Loucy (cell line): ENCODE results near the gene METTL13.
"Not testable (repeated sequence)": the region's sequence is repeated elsewhere in the genome, so short reads cannot be mapped to it uniquely, and the experiment has no call there.

Experiments
- H2AFZ ChIP-seq: fragments of 200-600 bp; sonication (generic); 2 replicates; pipeline ENCODE4 v1.6.0; 2016; ENCODE audit warnings: antibody characterized with exemption, mild to moderate bottlenecking, low read length, moderate library complexity
- H3F3A ChIP-seq: fragments of 200-600 bp; 2 replicates; pipeline ENCODE4 v1.6.0; 2016; ENCODE audit warnings: antibody characterized with exemption, low read depth, mild to moderate bottlenecking
- H3K27me3 ChIP-seq: fragments of 200-600 bp; sonication (generic); 2 replicates; pipeline ENCODE4 v1.6.1; 2014; ENCODE audit warnings: low read length, mild to moderate bottlenecking; ENCODE audit not compliant: insufficient read depth, poor library complexity, severe bottlenecking
- H3K36me3 ChIP-seq: fragments of 200-600 bp; sonication (generic); 2 replicates; pipeline ENCODE4 v1.6.1; 2016; ENCODE audit warnings: low read length; ENCODE audit not compliant: insufficient read depth
- H3K4me1 ChIP-seq: fragments of 200-600 bp; sonication (generic); 2 replicates; pipeline ENCODE4 v1.5.1; 2014; ENCODE audit warnings: low read length, mild to moderate bottlenecking; ENCODE audit not compliant: insufficient read depth, poor library complexity, severe bottlenecking
- H3K4me2 ChIP-seq: fragments of 200-600 bp; sonication (generic); 2 replicates; pipeline ENCODE4 v1.6.0; 2014; ENCODE audit warnings: antibody characterized with exemption, low read length, low read depth, mild to moderate bottlenecking; ENCODE audit not compliant: poor library complexity, severe bottlenecking
- H3K4me3 ChIP-seq: fragments of 200-600 bp; sonication (generic); 2 replicates; pipeline ENCODE4 v1.5.1; 2014; ENCODE audit warnings: low read length, mild to moderate bottlenecking, mixed read lengths; ENCODE audit not compliant: poor library complexity, severe bottlenecking
- H3K79me2 ChIP-seq: fragments of 200-600 bp; sonication (generic); 2 replicates; pipeline ENCODE4 v1.6.1; 2014; ENCODE audit warnings: low read length; ENCODE audit not compliant: insufficient read depth
- H3K9ac ChIP-seq: fragments of 200-600 bp; sonication (generic); 2 replicates; pipeline ENCODE4 v1.6.0; 2014; ENCODE audit warnings: mild to moderate bottlenecking, low read depth, low read length, moderate library complexity; ENCODE audit not compliant: poor library complexity, severe bottlenecking
- H3K9me2 ChIP-seq: fragments of 200-600 bp; sonication (generic); replicated peaks from 2 replicates; pipeline ENCODE4 v1.6.1; 2016; ENCODE audit warnings: low read depth, low read length, mixed read lengths
- H3K9me3 ChIP-seq: fragments of 200-600 bp; sonication (generic); 2 replicates; pipeline ENCODE4 v1.6.1; 2014; ENCODE audit warnings: mild to moderate bottlenecking, antibody characterized with exemption, low read length, low read depth; ENCODE audit not compliant: insufficient read depth
- H4K20me1 ChIP-seq: fragments of 200-600 bp; sonication (generic); 2 replicates; pipeline ENCODE4 v1.6.0; 2014; ENCODE audit warnings: antibody characterized with exemption, low read length, mild to moderate bottlenecking; ENCODE audit not compliant: insufficient read depth, poor library complexity, severe bottlenecking
- CTCF ChIP-seq: fragments of 200-600 bp; sonication (generic); conservative IDR thresholded peaks from 2 replicates; pipeline ENCODE4 v1.5.1; 2014; ENCODE audit warnings: mild to moderate bottlenecking, antibody characterized with exemption, low read length
- EZH2phosphoT487 ChIP-seq: fragments of 200-600 bp; IDR thresholded peaks from 2 replicates; pipeline ENCODE4 v1.6.1; 2018; ENCODE audit warnings: antibody characterized with exemption, mild to moderate bottlenecking, moderate library complexity, borderline replicate concordance

Gene METTL13

GRCh38 chr1:171798765-171799164, 17.3 kb downstream of the METTL13 start:
- no peak overlapping the region for H3K9ac ChIP-seq
- no peak overlapping the region for H2AFZ ChIP-seq
- no peaks in the 10 kb centered on the region for H3K9me3 ChIP-seq
- H3K9me2 ChIP-seq = no peaks in the 10 kb centered on the region
- peaks cover 6% of the 10 kb centered on the region for H3K4me1 ChIP-seq
- TF ChIP-seq CTCF (no peak), EZH2phosphoT487 (no peak)
- H4K20me1 ChIP-seq = no peaks in the 10 kb centered on the region
- H3K79me2 ChIP-seq = no peaks in the 10 kb centered on the region
- H3K4me2 ChIP-seq = no peak overlapping the region
- H3F3A ChIP-seq = no peaks in the 10 kb centered on the region
- peaks cover 43% of the 10 kb centered on the region; the same call in 1 of the 2 replicates for H3K36me3 ChIP-seq
- no peaks in the 10 kb centered on the region for H3K27me3 ChIP-seq
- no peak overlapping the region for H3K4me3 ChIP-seq

GRCh38 chr1:171799166-171799565, 17.7 kb downstream of the METTL13 start:
- H3K9me3 ChIP-seq = no peaks in the 10 kb centered on the region
- H2AFZ ChIP-seq = no peak overlapping the region
- TF ChIP-seq EZH2phosphoT487 (no peak), CTCF (no peak)
- H4K20me1 ChIP-seq = no peaks in the 10 kb centered on the region
- H3K4me2 ChIP-seq = no peak overlapping the region
- H3K9ac ChIP-seq = no peak overlapping the region
- no peaks in the 10 kb centered on the region for H3F3A ChIP-seq
- H3K4me1 ChIP-seq = peaks cover 3% of the 10 kb centered on the region
- no peaks in the 10 kb centered on the region for H3K9me2 ChIP-seq
- no peak overlapping the region for H3K4me3 ChIP-seq
- H3K79me2 ChIP-seq = no peaks in the 10 kb centered on the region
- peaks cover 40% of the 10 kb centered on the region; the same call in 1 of the 2 replicates for H3K36me3 ChIP-seq
- H3K27me3 ChIP-seq = no peaks in the 10 kb centered on the region

GRCh38 chr1:171799698-171800097, 18.2 kb downstream of the METTL13 start:
- H3K4me2 ChIP-seq, H3K9me2 ChIP-seq, H2AFZ ChIP-seq, H4K20me1 ChIP-seq, H3K4me1 ChIP-seq, H3K4me3 ChIP-seq, H3F3A ChIP-seq, H3K9ac ChIP-seq, H3K27me3 ChIP-seq, H3K9me3 ChIP-seq, H3K79me2 ChIP-seq: not testable (repeated sequence)
- peaks cover 34% of the 10 kb centered on the region; the same call in 1 of the 2 replicates for H3K36me3 ChIP-seq

GRCh38 chr1:171800342-171800741, 18.9 kb downstream of the METTL13 start:
- Histone ChIP-seq H3K9ac (no peak overlapping the region), H3K4me2 (no peak overlapping the region), H4K20me1 (no peaks in the 10 kb centered on the region), H3K4me1 (peaks cover 3% of the 10 kb centered on the region), H2AFZ (no peak overlapping the region), H3F3A (no peaks in the 10 kb centered on the region), H3K27me3 (no peaks in the 10 kb centered on the region), H3K9me3 (no peaks in the 10 kb centered on the region), H3K9me2 (no peaks in the 10 kb centered on the region), H3K79me2 (no peaks in the 10 kb centered on the region), H3K36me3 (peaks cover 28% of the 10 kb centered on the region; the same call in 1 of the 2 replicates), H3K4me3 (no peak overlapping the region)
- no peak for TF ChIP-seq EZH2phosphoT487
- TF ChIP-seq CTCF = no peak
